ENCODE results near the gene THSD4.

THSD4 gene

DNA sequence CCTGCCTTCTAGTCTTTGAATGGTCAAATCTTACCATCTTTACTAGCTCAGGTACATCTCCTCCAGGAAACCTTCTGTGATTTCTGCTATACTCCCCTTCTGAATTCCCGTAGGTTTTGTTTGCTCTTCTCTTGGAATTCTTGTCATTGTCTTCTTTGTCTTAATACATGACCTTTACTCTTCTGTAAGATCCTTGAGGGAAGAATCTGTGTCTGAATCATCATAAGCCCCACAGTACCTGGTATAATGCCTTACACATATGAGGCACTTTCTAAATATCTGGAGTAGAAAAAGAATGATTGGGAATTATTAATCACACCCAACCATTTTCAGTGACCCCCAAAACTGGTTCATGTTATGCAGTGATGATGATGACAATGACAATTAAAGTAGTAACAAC, 485.0 kb downstream of the THSD4 start:
- no peak overlapping the region for H3K4me3 ChIP-seq (replicated peaks; ENCODE audit: low read depth, low read length)
- DNase-seq (ENCODE audit: extremely low read depth, low read depth), result no peak
- no peak for TF ChIP-seq CTCF (IDR thresholded peaks at IDR 0.05; ENCODE audit: low read depth, low read length, missing control alignments)

- TF ChIP-seq CTCF (IDR thresholded peaks at IDR 0.05; ENCODE audit: low read depth, low read length, missing control alignments), result no peak
- DNase-seq (ENCODE audit: extremely low read depth, low read depth), result no peak
Observed at GRCh38 chr15:71601038-71601834, 486.0 kb downstream of the THSD4 start.

GRCh38 chr15:71603379-71603778, 488.1 kb downstream of the THSD4 start:
- no peak for DNase-seq (ENCODE audit: extremely low read depth, low read depth)
- H3K4me3 ChIP-seq (replicated peaks; ENCODE audit: low read depth, low read length), result no peak overlapping the region
- TF ChIP-seq CTCF (IDR thresholded peaks at IDR 0.05; ENCODE audit: low read depth, low read length, missing control alignments), result no peak

More at GRCh38 chr15:71601038-71601834, 486.0 kb downstream of the THSD4 start:
- no peak overlapping the region for H3K4me3 ChIP-seq (replicated peaks; ENCODE audit: low read depth, low read length)

- no peak for TF ChIP-seq CTCF (IDR thresholded peaks at IDR 0.05; ENCODE audit: low read depth, low read length, missing control alignments)
- no peak overlapping the region for H3K4me3 ChIP-seq (replicated peaks; ENCODE audit: low read depth, low read length)
- no peak for DNase-seq (ENCODE audit: extremely low read depth, low read depth)
Observed at GRCh38 chr15:71607383-71607782, 492.1 kb downstream of the THSD4 start.

DNA sequence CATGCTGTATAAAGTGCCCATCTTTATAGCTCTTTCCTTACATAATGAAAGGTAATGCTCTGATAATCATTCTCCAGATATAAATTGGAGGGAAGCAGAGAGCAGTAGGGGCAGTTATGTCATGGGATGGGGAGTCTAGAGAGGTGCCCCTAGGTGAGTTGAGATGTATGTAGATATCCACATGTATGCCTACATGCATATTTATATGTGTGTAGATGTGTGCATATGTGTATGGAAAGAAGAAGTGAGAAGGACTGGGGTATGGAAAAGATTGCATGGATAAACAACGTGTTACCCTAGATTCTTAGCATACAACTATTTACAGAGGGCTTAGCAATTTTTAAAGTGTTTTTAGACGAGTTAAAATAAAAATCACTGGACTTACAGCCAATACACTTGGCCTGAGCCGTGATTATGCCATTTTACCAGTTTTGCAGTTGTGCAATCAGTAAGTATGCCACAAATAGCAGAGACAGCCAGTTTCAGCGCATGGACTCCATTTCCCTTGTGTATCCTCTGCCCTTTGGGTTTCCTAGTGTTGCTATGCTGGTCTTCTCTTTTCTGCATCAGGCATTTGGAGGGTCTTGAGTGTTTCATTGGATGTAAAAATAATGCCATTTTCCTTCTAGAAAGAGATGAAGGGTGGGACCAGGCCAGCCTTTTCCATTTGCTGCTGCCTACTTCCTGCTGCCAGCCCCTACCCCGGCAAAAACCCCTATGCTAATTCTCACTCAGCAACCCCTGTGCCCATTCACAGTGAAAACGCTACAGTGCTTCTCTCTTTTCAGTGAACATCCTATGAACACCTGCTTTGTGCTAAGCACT, 495.7 kb downstream of the THSD4 start:
- DNase-seq (ENCODE audit: extremely low read depth, low read depth), result no peak
- TF ChIP-seq CTCF (IDR thresholded peaks at IDR 0.05; ENCODE audit: low read depth, low read length, missing control alignments), result no peak
- no peak overlapping the region for H3K4me3 ChIP-seq (replicated peaks; ENCODE audit: low read depth, low read length)

GRCh38 chr15:71611553-71612396, 496.5 kb downstream of the THSD4 start:
- TF ChIP-seq CTCF (IDR thresholded peaks at IDR 0.05; ENCODE audit: low read depth, low read length, missing control alignments), result no peak
- no peak for DNase-seq (ENCODE audit: extremely low read depth, low read depth)
- H3K4me3 ChIP-seq (replicated peaks; ENCODE audit: low read depth, low read length), result no peak overlapping the region
